Hepatocyte (in vitro differentiated cells): Measurements from ENCODE around the gene CAMSAP1. TPM values are rescaled to one million over a fixed set of nuclear protein-coding genes. Genes with fewer than 3 reads are reported as not detected.

ENCODE experiments used
- DNase-seq: peaks from one replicate; pipeline ENCODE4 v3.0.0-alpha.2; 2016; ENCODE audit warnings: low spot score
- H2AFZ ChIP-seq: fragments of 200-600 bp; sonication (generic); 2 replicates; pipeline ENCODE4 v1.6.0; 2016; ENCODE audit warnings: antibody characterized with exemption, mild to moderate bottlenecking
- H3K27ac ChIP-seq: fragments of 200-600 bp; sonication (generic); 2 replicates; pipeline ENCODE4 v1.5.1; 2016; ENCODE audit warnings: mild to moderate bottlenecking
- H3K27me3 ChIP-seq: fragments of 200-600 bp; sonication (generic); 2 replicates; pipeline ENCODE4 v1.6.1; 2016
- H3K36me3 ChIP-seq: fragments of 200-600 bp; sonication (generic); replicated peaks from 2 replicates; pipeline ENCODE4 v1.5.1; 2016; ENCODE audit warnings: low read depth; ENCODE audit not compliant: insufficient read depth
- H3K4me1 ChIP-seq: fragments of 200-600 bp; sonication (generic); 2 replicates; pipeline ENCODE4 v1.5.1; 2016; ENCODE audit warnings: mild to moderate bottlenecking, moderate library complexity; ENCODE audit not compliant: insufficient read depth
- H3K4me2 ChIP-seq: fragments of 200-600 bp; sonication (generic); 2 replicates; pipeline ENCODE4 v1.6.0; 2016
- H3K4me3 ChIP-seq: fragments of 200-600 bp; sonication (generic); 2 replicates; pipeline ENCODE4 v1.5.1; 2016; ENCODE audit warnings: mild to moderate bottlenecking
- H3K79me2 ChIP-seq: fragments of 200-600 bp; sonication (generic); 2 replicates; pipeline ENCODE4 v1.6.0; 2017; ENCODE audit warnings: mild to moderate bottlenecking
- H3K9me2 ChIP-seq: fragments of 200-600 bp; sonication (generic); replicated peaks from 2 replicates; pipeline ENCODE4 v1.6.0; 2017; ENCODE audit warnings: mild to moderate bottlenecking; ENCODE audit not compliant: insufficient read depth
- H3K9me3 ChIP-seq: fragments of 200-600 bp; sonication (generic); 2 replicates; pipeline ENCODE4 v1.5.1; 2016; ENCODE audit warnings: low read depth, mild to moderate bottlenecking
- H4K20me1 ChIP-seq: fragments of 200-600 bp; sonication (generic); 2 replicates; pipeline ENCODE4 v1.6.0; 2016; ENCODE audit warnings: mild to moderate bottlenecking; ENCODE audit not compliant: insufficient read depth, poor library complexity, severe bottlenecking
- CTCF ChIP-seq: fragments of 200-600 bp; sonication (generic); IDR thresholded peaks from 2 replicates; pipeline ENCODE4 v1.5.1; 2016; ENCODE audit warnings: antibody characterized with exemption, mild to moderate bottlenecking; ENCODE audit not compliant: poor library complexity
- EZH2 ChIP-seq: fragments of 200-600 bp; sonication (generic); IDR thresholded peaks from 2 replicates; pipeline ENCODE4 v1.6.1; 2016; ENCODE audit warnings: antibody characterized with exemption, mild to moderate bottlenecking, borderline replicate concordance
- EZH2phosphoT487 ChIP-seq: fragments of 200-600 bp; sonication (generic); IDR thresholded peaks from one replicate; pipeline ENCODE4 v1.6.1; 2018; ENCODE audit warnings: antibody characterized with exemption, mild to moderate bottlenecking, low read depth, moderate library complexity; ENCODE audit not compliant: unreplicated experiment, severe bottlenecking
- WGBS: methylation state at CpG from one replicate; pipeline ENCODE4 v1.1.6; 2016; ENCODE audit warnings: low lambda C conversion rate; ENCODE audit errors: missing lambda C conversion rate; 5-methylcytosine and 5-hydroxymethylcytosine counted together
- polyA plus RNA-seq: library from polyadenylated mRNA; unstranded; fragments of >200 nt; fragmentation: Nextera tagmentation; extraction: Ambion mirVana; gene quantifications from 2 replicates; pipeline ENCODE4 v1.2.1, GENCODE V29; 2016
- total RNA-seq: library from RNA; depleted of rRNA; stranded (reverse); fragments of >200 nt; gene quantifications from 2 replicates; pipeline ENCODE4 v1.2.3, GENCODE V29; 2014

The CAMSAP1 gene
- total and polyA plus RNA-seq, 2 experiments from 2014 or later = 5.0 to 15.6 TPM

- Histone ChIP-seq H3K4me1 (no peaks in the 10 kb centered on the region), H2AFZ (no peak overlapping the region), H3K27ac (no peak overlapping the region), H3K9me3 (no peaks in the 10 kb centered on the region), H3K4me2 (no peak overlapping the region), H3K4me3 (no peak overlapping the region), H4K20me1 (no peaks in the 10 kb centered on the region), H3K79me2 (no peaks in the 10 kb centered on the region), H3K27me3 (no peaks in the 10 kb centered on the region), H3K9me2 (no peaks in the 10 kb centered on the region), H3K36me3 (no peaks in the 10 kb centered on the region)
- WGBS = 92% methylated on average over 4 of the region's 4 CpGs
- no peak for DNase-seq
- TF ChIP-seq CTCF (no peak), EZH2phosphoT487 (no peak), EZH2 (no peak)
Measured at GRCh38 chr9:135815413-135815812, 91.9 kb downstream of the CAMSAP1 start.

DNA sequence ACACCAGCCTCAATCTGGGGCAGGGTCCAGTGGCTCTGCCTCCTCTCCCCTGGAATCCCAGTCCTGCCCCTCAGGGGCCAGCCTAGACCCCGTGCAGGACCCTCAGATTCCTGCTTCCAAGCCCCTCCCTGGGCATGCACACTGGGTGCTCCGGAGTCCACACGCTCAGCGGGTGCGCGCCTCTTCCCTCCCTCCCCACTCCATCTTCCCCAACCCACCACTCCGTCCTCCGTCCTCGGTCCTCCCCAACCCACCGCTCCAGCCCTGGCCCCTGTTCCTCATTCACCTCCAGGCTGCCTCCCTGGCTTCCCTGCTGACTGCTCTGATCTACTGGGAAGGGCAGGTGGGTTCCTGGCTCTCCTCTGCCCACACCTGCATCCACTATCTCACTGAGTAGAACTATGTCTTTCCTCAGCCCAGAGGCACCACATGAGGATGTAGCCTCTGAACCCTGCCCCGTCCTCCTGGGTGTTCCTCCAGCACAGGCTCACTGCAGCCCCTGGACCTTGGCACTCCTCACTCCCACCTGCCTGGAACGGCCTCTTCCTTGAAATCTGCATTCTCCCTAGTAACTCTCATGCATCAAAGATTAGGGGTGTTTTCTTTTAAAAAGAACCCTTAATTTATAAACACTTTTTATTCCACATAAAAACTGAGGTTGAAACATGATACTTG is 92.8 kb downstream of the CAMSAP1 start:
- no peak for TF ChIP-seq EZH2phosphoT487
- TF ChIP-seq EZH2 = no peak
- TF ChIP-seq CTCF = no peak
- Histone ChIP-seq H4K20me1 (no peaks in the 10 kb centered on the region), H3K27me3 (no peaks in the 10 kb centered on the region), H3K27ac (no peak overlapping the region), H3K36me3 (no peaks in the 10 kb centered on the region), H2AFZ (no peak overlapping the region), H3K9me2 (no peaks in the 10 kb centered on the region), H3K79me2 (no peaks in the 10 kb centered on the region), H3K4me1 (no peaks in the 10 kb centered on the region), H3K4me3 (no peak overlapping the region), H3K4me2 (no peak overlapping the region), H3K9me3 (no peaks in the 10 kb centered on the region)
- DNase-seq = no peak
- WGBS = 98% methylated on average over 12 of the region's 12 CpGs

- no peaks in the 10 kb centered on the region for H4K20me1 ChIP-seq
- no peak overlapping the region for H3K4me3 ChIP-seq
- no peaks in the 10 kb centered on the region for H3K27me3 ChIP-seq
- WGBS = 97% methylated on average over 14 of the region's 14 CpGs
- H3K4me2 ChIP-seq = no peak overlapping the region
- no peaks in the 10 kb centered on the region for H3K9me3 ChIP-seq
- H2AFZ ChIP-seq = no peak overlapping the region
- H3K36me3 ChIP-seq = no peaks in the 10 kb centered on the region
- no peak for DNase-seq
- H3K27ac ChIP-seq = no peak overlapping the region
- TF ChIP-seq EZH2 (no peak), EZH2phosphoT487 (no peak), CTCF (no peak)
- no peaks in the 10 kb centered on the region for H3K79me2 ChIP-seq
- H3K4me1 ChIP-seq = no peaks in the 10 kb centered on the region
- no peaks in the 10 kb centered on the region for H3K9me2 ChIP-seq
Measured at GRCh38 chr9:135813671-135814290, 93.6 kb downstream of the CAMSAP1 start.
